Measurements from ENCODE around the gene MED26. TPM values are rescaled to one million over a fixed set of nuclear protein-coding genes. Genes with fewer than 3 reads are reported as not detected.
A peak's percentile ranks its signal among the peaks of the same experiment; 100 is the strongest.

MED26 gene
- total and polyA plus RNA-seq, 9 of the 15 experiments (the other 6 are each of a cell fraction or from before 2014, with no cell fraction given), result 0.71 to 15.1 (median 6.2) TPM

DNA sequence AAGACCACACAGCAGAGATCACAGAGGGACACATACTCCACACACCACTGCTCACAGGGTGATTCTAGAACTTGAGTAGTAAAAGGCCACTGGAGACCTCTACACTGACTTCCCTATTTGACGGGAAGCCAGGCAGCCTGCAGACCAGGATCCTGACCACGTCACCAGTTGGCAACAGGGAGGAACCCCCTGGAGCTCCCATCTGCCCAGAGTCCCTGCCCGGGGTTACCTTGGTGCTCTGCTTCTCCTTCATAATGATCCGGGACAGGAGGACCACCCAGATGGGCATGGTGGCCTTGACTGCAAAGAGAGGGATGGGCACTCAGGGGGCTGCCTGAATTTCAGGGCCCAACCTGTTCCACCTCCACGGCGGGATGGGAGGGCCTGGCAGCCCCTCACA is 56.7 kb downstream of the MED26 start (continued):
- TF ChIP-seq, protein P1, sequence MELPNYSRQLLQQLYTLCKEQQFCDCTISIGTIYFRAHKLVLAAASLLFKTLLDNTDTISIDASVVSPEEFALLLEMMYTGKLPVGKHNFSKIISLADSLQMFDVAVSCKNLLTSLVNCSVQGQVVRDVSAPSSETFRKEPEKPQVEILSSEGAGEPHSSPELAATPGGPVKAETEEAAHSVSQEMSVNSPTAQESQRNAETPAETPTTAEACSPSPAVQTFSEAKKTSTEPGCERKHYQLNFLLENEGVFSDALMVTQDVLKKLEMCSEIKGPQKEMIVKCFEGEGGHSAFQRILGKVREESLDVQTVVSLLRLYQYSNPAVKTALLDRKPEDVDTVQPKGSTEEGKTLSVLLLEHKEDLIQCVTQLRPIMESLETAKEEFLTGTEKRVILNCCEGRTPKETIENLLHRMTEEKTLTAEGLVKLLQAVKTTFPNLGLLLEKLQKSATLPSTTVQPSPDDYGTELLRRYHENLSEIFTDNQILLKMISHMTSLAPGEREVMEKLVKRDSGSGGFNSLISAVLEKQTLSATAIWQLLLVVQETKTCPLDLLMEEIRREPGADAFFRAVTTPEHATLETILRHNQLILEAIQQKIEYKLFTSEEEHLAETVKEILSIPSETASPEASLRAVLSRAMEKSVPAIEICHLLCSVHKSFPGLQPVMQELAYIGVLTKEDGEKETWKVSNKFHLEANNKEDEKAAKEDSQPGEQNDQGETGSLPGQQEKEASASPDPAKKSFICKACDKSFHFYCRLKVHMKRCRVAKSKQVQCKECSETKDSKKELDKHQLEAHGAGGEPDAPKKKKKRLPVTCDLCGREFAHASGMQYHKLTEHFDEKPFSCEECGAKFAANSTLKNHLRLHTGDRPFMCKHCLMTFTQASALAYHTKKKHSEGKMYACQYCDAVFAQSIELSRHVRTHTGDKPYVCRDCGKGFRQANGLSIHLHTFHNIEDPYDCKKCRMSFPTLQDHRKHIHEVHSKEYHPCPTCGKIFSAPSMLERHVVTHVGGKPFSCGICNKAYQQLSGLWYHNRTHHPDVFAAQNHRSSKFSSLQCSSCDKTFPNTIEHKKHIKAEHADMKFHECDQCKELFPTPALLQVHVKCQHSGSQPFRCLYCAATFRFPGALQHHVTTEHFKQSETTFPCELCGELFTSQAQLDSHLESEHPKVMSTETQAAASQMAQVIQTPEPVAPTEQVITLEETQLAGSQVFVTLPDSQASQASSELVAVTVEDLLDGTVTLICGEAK (IDR thresholded peaks at IDR 0.05), result no peak
- TF ChIP-seq, protein P1 (CRISPR knock-in tag; IDR thresholded peaks at IDR 0.05), result no peak
- TF ChIP-seq COPS2 (conservative IDR thresholded peaks at IDR 0.05) (no peak), KAT7 (CRISPR knock-in tag; IDR thresholded peaks at IDR 0.05; ENCODE audit: borderline replicate concordance) (0 out of 2 replicates have a peak, but pooled peaks have one; percentile 26), CREB1 (IDR thresholded peaks at IDR 0.05) (no peak), CREB1 (CRISPR knock-in tag; IDR thresholded peaks at IDR 0.05) (peak; percentile 36; the same call in 1 of the 2 replicates), RBM25 (IDR thresholded peaks at IDR 0.05; ENCODE audit: low read depth, low read length, severe bottlenecking) (no peak), ZNF668 (CRISPR knock-in tag; IDR thresholded peaks at IDR 0.05) (no peak)

Data from K562 (cell line).